ENCODE measurements around the gene FGFR2.
A peak's percentile ranks its signal among the peaks of the same experiment; 100 is the strongest.

Gene FGFR2

GRCh38 chr10:121452581-121452980, 145.7 kb downstream of the FGFR2 start:
- no peak for DNase-seq (ENCODE audit: low spot score)

- no peak for DNase-seq (ENCODE audit: low spot score)
Observed at GRCh38 chr10:121450247-121450646, 148.0 kb downstream of the FGFR2 start.

- DNase-seq (ENCODE audit: low spot score), result no peak
Observed at GRCh38 chr10:121449482-121449924, 148.7 kb downstream of the FGFR2 start.

- DNase-seq (ENCODE audit: low spot score), result no peak
Observed at GRCh38 chr10:121448766-121449421, 149.3 kb downstream of the FGFR2 start.

- no peak for DNase-seq (ENCODE audit: low spot score)
Observed at GRCh38 chr10:121444520-121445165, 153.6 kb downstream of the FGFR2 start.

- no peak for DNase-seq (ENCODE audit: low spot score)
Observed at GRCh38 chr10:121442086-121442935, 155.9 kb downstream of the FGFR2 start.

- DNase-seq (ENCODE audit: low spot score), result no peak
Observed at GRCh38 chr10:121440461-121440860, 157.8 kb downstream of the FGFR2 start.

GRCh38 chr10:121438333-121438732, 159.9 kb downstream of the FGFR2 start:
- DNase-seq (ENCODE audit: low spot score), result no peak

GRCh38 chr10:121437596-121437995, 160.6 kb downstream of the FGFR2 start:
- DNase-seq (ENCODE audit: low spot score), result no peak

- DNase-seq (ENCODE audit: low spot score), result no peak
Observed at GRCh38 chr10:121436630-121437341, 161.5 kb downstream of the FGFR2 start.

GRCh38 chr10:121436281-121436629, 162.0 kb downstream of the FGFR2 start:
- DNase-seq (ENCODE audit: low spot score), result no peak

GRCh38 chr10:121435099-121435875, 163.0 kb downstream of the FGFR2 start:
- DNase-seq (ENCODE audit: low spot score), result no peak

GRCh38 chr10:121433965-121434364, 164.3 kb downstream of the FGFR2 start:
- peak; percentile 4 for DNase-seq (ENCODE audit: low spot score)

- DNase-seq (ENCODE audit: low spot score), result no peak
Observed at GRCh38 chr10:121428867-121429266, 169.4 kb downstream of the FGFR2 start.
